Activated CD4-positive, alpha-beta T cell treated with anti-CD3 and anti-CD28 coated beads, Interleukin-2, amount 50 U/mL, for 48 hours (primary cell): Measurements from ENCODE around the gene CFAP126.
"Not testable (repeated sequence)": the region's sequence is repeated elsewhere in the genome, so short reads cannot be mapped to it uniquely, and the experiment has no call there.

ENCODE experiments used
- DNase-seq, 2 experiments: peaks; one replicate each; pipeline ENCODE4 v3.0.0-alpha.2; 2020

Gene CFAP126

GRCh38 chr1:161367684-161368400 lies at the start of gene CFAP126:
Gene CFAP126, minus strand, starts transcription at chr1:161367876. Its CDS starts 8 bp downstream, at chr1:161367868.
- DNase-seq, result no peak

GRCh38 chr1:161413050-161413449 lies 45.4 kb upstream of the CFAP126 start:
- DNase-seq, result not testable (repeated sequence)

- DNase-seq, result not testable (repeated sequence)
Measured at GRCh38 chr1:161410636-161410970, 42.9 kb upstream of the CFAP126 start.

GRCh38 chr1:161409848-161410635 lies 42.4 kb upstream of the CFAP126 start:
- DNase-seq, result not testable (repeated sequence)

- no peak for DNase-seq
Measured at GRCh38 chr1:161408429-161409052, 40.9 kb upstream of the CFAP126 start.

- no peak for DNase-seq
Measured at GRCh38 chr1:161407451-161407985, 39.8 kb upstream of the CFAP126 start.

- DNase-seq, result not testable (repeated sequence)
Measured at GRCh38 chr1:161406551-161406950, 38.9 kb upstream of the CFAP126 start.

- DNase-seq, result no peak
Measured at GRCh38 chr1:161404051-161404597, 36.4 kb upstream of the CFAP126 start.

GRCh38 chr1:161402446-161402845 lies 34.8 kb upstream of the CFAP126 start:
- DNase-seq, result no peak

GRCh38 chr1:161399257-161399998 lies 31.8 kb upstream of the CFAP126 start:
- peak; percentile 92 to 93 for DNase-seq

- no peak for DNase-seq
Measured at GRCh38 chr1:161398900-161399256, 31.2 kb upstream of the CFAP126 start.

GRCh38 chr1:161397038-161397437 lies 29.4 kb upstream of the CFAP126 start:
- DNase-seq, result not testable (repeated sequence)

- no peak for DNase-seq
Measured at GRCh38 chr1:161393151-161393550, 25.5 kb upstream of the CFAP126 start.

GRCh38 chr1:161391611-161392010 lies 23.9 kb upstream of the CFAP126 start:
- no peak for DNase-seq

- DNase-seq, result not testable (repeated sequence)
Measured at GRCh38 chr1:161391136-161391535, 23.5 kb upstream of the CFAP126 start.

GRCh38 chr1:161390559-161390858 lies 22.8 kb upstream of the CFAP126 start:
- no peak for DNase-seq

- peak; percentile 91 to 94 for DNase-seq
Measured at GRCh38 chr1:161389691-161390558, 22.2 kb upstream of the CFAP126 start.

GRCh38 chr1:161389158-161389557 lies 21.5 kb upstream of the CFAP126 start:
- DNase-seq, result not testable (repeated sequence)

GRCh38 chr1:161388639-161389038 lies 21.0 kb upstream of the CFAP126 start:
- DNase-seq, result no peak

- DNase-seq, result no peak
Measured at GRCh38 chr1:161382214-161383019, 14.7 kb upstream of the CFAP126 start.

- DNase-seq, result no peak
Measured at GRCh38 chr1:161381707-161382106, 14.0 kb upstream of the CFAP126 start.
